Kidney capillary endothelial cell (primary cell): Measurements from ENCODE around the gene RASAL3.
"Not testable (repeated sequence)": the region's sequence is repeated elsewhere in the genome, so short reads cannot be mapped to it uniquely, and the experiment has no call there.

ENCODE experiments used
- DNase-seq: peaks from one replicate; pipeline ENCODE4 v3.0.0-alpha.2; 2018; ENCODE audit warnings: low spot score

Gene RASAL3

GRCh38 chr19:15421136-15421695, 43.1 kb downstream of the RASAL3 start:
- DNase-seq = no peak

GRCh38 chr19:15419413-15420025, 44.8 kb downstream of the RASAL3 start:
- DNase-seq = peak; percentile 26

GRCh38 chr19:15418579-15419412, 45.5 kb downstream of the RASAL3 start, which contains the start of gene AKAP8L:
Gene AKAP8L, minus strand, starts transcription at chr19:15418988. Its CDS starts 65 bp downstream, at chr19:15418923.
- DNase-seq = peak; percentile 100

GRCh38 chr19:15418231-15418578, 46.1 kb downstream of the RASAL3 start:
- DNase-seq = peak; percentile 17

- peak; percentile 21 for DNase-seq
Measured at GRCh38 chr19:15417699-15418098, 46.6 kb downstream of the RASAL3 start.

- DNase-seq = no peak
Measured at GRCh38 chr19:15412832-15413231, 51.5 kb downstream of the RASAL3 start.

GRCh38 chr19:15411351-15411750, 53.0 kb downstream of the RASAL3 start:
- DNase-seq = not testable (repeated sequence)

- DNase-seq = no peak
Measured at GRCh38 chr19:15404780-15405211, 59.5 kb downstream of the RASAL3 start.

GRCh38 chr19:15404097-15404779, 60.1 kb downstream of the RASAL3 start:
- DNase-seq = no peak

GRCh38 chr19:15403151-15403531, 61.2 kb downstream of the RASAL3 start:
- DNase-seq = no peak

GRCh38 chr19:15402411-15403150, 61.8 kb downstream of the RASAL3 start:
- DNase-seq = no peak
